Dendritic cell treated with granulocyte-macrophage colony-stimulating factor and Interleukin-4, amounts not matched to agents 40 ng/mL and 50 ng/mL, for 4 days (primary cell): ENCODE results near the gene ACTG2.
"Not testable (repeated sequence)": the region's sequence is repeated elsewhere in the genome, so short reads cannot be mapped to it uniquely, and the experiment has no call there.

Experiments
- H3K27ac Mint-ChIP-seq: one replicate; pipeline ENCODE4 v1.8.0; 2022; ENCODE audit warnings: mild to moderate bottlenecking, mixed read lengths
- H3K27me3 Mint-ChIP-seq: one replicate; pipeline ENCODE4 v1.8.0; 2022; ENCODE audit warnings: mild to moderate bottlenecking, mixed read lengths
- H3K36me3 Mint-ChIP-seq: one replicate; pipeline ENCODE4 v1.8.0; 2022; ENCODE audit warnings: low read depth, mixed read lengths
- H3K4me1 Mint-ChIP-seq: one replicate; pipeline ENCODE4 v1.8.0; 2022; ENCODE audit warnings: low read depth, mixed read lengths
- H3K4me3 Mint-ChIP-seq: one replicate; pipeline ENCODE4 v1.8.0; 2022; ENCODE audit warnings: mild to moderate bottlenecking, moderate library complexity, mixed read lengths
- H3K9me3 Mint-ChIP-seq: one replicate; pipeline ENCODE4 v1.8.0; 2022; ENCODE audit warnings: mixed read lengths
- intact Hi-C: fragments of 100-400 bp; cut with micrococcal nuclease; formaldehyde crosslinking; loops from one replicate; pipeline ENCODE4 v1.15.0; 2022

The ACTG2 gene

DNA sequence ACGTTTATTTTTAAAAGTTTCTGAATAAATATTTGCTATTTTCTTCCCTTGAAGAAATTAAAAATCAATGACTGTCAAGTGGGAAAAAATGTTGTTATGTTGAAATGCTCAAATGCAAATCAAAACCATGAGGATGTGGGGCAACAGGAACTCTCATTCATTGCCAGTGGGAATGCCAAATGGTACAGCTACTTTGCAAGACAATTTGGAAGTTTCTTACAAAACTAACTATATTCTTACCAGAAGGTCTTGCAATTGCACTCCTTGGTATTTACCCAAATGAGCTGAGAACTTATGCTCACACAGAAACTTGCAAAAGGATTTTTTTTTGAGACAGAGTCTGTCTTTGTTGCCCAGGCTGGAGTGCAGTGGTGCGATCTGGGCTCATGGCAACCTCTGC is 7.4 kb upstream of the ACTG2 start:
- H3K27me3 Mint-ChIP-seq, result peaks cover 13% of the 10 kb centered on the region
- no peaks in the 10 kb centered on the region for H3K4me1 Mint-ChIP-seq
- no peaks in the 10 kb centered on the region for H3K36me3 Mint-ChIP-seq
- no peaks in the 10 kb centered on the region for H3K9me3 Mint-ChIP-seq
- intact Hi-C loops, result no loop called here
- no peak overlapping the region for H3K4me3 Mint-ChIP-seq
- no peak overlapping the region for H3K27ac Mint-ChIP-seq

DNA sequence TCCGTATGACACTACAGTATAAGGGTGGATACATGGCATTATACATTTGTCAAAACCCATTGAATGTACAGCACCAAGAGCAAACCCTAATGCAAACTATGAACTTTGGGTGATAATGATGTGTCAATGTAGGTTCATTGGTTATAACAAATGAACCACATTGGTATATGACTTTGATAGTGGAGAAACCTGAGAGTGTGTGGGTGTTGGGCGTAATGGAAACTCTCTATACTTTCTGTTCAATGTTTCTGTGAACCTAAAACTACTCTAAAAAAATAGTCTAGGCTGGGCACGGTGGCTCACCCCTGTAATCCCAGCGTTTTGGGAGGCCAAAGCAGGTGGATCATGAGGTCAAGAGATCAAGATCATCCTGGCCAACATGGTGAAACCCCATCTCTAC is 6.5 kb upstream of the ACTG2 start:
- Mint-ChIP-seq H3K9me3 (no peaks in the 10 kb centered on the region), H3K27ac (no peak overlapping the region), H3K27me3 (peaks cover 16% of the 10 kb centered on the region), H3K4me3 (no peak overlapping the region), H3K36me3 (no peaks in the 10 kb centered on the region), H3K4me1 (no peaks in the 10 kb centered on the region)
- intact Hi-C loops, result no loop called here

DNA sequence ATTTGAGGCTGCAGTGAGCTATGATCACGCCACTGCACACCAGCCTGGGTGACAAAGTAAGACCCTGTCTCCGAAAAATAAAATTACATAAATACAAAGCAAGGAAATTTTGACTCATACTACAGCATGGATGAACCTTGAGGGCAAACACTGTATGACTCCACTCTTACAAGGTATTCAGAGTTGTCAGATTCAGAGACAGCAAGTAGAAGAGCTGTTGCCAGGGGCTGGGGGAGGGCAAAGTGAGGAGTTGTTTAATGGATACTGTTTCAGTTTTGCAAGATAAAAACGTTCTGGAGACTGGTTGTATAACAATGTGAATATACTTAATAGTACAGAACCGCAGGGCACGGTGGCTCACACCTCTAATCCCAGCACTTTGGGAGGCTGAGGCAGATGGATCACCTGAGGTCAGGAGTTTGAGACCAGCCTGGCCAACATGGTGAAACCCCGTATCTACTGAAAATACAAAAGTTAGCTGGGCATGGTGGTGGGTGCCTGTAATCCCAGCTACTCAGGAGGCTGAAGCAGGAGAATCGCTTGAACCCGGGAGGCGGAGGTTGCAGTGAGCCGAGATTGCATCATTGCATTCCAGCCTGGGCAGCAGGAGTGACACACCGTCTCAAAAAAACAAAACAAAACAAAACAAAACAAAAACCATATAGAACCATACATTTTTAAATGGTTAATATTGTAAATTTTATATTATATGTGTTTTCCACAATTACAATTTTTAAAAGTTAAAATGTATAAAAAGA is 5.0 kb upstream of the ACTG2 start:
- H3K4me3 Mint-ChIP-seq, H3K9me3 Mint-ChIP-seq, H3K4me1 Mint-ChIP-seq, intact Hi-C loops, H3K27ac Mint-ChIP-seq, H3K36me3 Mint-ChIP-seq: not testable (repeated sequence)
- H3K27me3 Mint-ChIP-seq, result peaks cover 16% of the 10 kb centered on the region

DNA sequence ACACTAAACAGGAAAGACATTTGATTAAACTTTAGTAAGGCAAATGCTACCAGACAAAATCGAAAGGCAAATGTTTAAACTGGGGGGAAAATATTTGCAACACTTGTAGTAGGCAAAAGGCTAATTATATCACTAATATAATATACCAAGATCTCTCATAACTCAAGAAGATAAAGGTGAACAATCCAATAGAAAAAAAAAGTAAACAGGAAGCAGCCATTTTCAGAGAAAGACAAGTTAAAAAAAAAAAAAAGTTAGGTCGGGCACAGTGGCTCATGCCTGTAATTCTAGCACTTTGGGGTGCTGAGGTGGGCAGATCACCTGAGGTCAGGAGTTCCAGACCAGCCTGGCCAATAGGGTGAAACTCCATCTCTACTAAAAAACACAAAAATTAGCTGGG is 4.4 kb upstream of the ACTG2 start:
- no peak overlapping the region for H3K4me3 Mint-ChIP-seq
- peaks cover 16% of the 10 kb centered on the region for H3K27me3 Mint-ChIP-seq
- intact Hi-C loops, result no loop called here

DNA sequence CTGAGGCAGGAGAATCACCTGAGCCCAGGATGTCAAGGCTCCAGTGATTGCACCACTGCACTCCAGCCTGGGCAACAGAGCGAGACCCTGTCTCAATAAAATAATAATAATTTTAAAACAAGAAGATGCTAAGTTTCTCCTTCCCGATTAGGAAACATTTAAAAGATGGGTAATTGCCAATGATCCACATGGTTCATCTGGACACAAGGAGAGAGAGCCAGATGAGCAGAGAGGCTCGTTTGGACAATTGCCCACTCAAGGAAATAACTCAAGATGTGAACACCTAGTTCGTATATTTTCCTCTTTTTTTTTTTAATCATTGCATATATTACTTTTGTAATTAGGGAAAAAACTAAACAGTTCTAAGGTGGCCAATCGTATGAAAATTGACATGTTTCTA is 3.6 kb upstream of the ACTG2 start:
- no peak overlapping the region for H3K4me3 Mint-ChIP-seq
- H3K4me1 Mint-ChIP-seq, result peaks cover 1% of the 10 kb centered on the region
- H3K9me3 Mint-ChIP-seq, result no peaks in the 10 kb centered on the region
- peaks cover 16% of the 10 kb centered on the region for H3K27me3 Mint-ChIP-seq
- intact Hi-C loops, result no loop called here
- no peaks in the 10 kb centered on the region for H3K36me3 Mint-ChIP-seq
- H3K27ac Mint-ChIP-seq, result no peak overlapping the region

More for the DNA sequence above, 4.4 kb upstream of the ACTG2 start:
- Mint-ChIP-seq H3K36me3 (no peaks in the 10 kb centered on the region), H3K27ac (no peak overlapping the region), H3K9me3 (no peaks in the 10 kb centered on the region), H3K4me1 (no peaks in the 10 kb centered on the region)

DNA sequence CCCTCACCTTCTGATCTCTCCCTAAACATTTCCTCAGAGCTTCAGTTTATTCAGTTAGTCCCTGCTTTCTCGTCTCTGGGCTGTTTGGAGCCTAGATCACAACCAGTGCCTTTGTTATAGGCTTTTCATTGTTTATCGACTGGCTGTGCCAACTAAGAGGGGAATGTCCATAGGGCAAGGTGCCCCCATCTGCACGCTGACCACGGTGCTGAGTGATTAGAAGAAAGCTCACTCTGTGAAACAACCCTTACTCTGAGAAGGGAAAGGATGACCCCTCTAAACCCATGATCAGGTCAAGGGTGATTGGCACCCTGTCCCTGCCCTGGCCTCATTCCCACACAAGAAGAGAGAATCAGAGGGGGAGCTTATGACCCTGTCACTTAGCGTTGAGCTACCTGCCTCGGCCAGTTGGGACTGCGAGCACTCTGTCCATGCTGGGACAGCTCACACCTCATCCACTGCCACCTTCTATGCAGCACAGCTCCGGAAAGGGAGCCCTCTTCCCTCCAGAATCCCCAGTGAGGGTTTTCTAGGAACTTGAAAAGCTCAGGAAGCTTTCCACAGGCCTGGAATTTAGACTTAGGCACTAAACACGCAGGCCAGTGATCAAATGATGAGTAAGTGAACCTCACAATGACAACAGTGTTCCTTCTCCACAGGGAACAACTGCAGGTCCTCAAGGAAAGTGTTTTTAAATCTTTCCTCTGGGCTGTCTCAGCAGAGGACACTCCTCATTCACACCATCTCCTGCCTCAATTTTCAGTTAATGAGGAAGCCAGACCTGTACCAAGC is 2.3 kb upstream of the ACTG2 start:
- Mint-ChIP-seq H3K36me3 (no peaks in the 10 kb centered on the region), H3K27me3 (peaks cover 16% of the 10 kb centered on the region), H3K27ac (no peak overlapping the region), H3K4me1 (peaks cover 8% of the 10 kb centered on the region), H3K9me3 (no peaks in the 10 kb centered on the region), H3K4me3 (no peak overlapping the region)
- intact Hi-C loops, result no loop called here

DNA sequence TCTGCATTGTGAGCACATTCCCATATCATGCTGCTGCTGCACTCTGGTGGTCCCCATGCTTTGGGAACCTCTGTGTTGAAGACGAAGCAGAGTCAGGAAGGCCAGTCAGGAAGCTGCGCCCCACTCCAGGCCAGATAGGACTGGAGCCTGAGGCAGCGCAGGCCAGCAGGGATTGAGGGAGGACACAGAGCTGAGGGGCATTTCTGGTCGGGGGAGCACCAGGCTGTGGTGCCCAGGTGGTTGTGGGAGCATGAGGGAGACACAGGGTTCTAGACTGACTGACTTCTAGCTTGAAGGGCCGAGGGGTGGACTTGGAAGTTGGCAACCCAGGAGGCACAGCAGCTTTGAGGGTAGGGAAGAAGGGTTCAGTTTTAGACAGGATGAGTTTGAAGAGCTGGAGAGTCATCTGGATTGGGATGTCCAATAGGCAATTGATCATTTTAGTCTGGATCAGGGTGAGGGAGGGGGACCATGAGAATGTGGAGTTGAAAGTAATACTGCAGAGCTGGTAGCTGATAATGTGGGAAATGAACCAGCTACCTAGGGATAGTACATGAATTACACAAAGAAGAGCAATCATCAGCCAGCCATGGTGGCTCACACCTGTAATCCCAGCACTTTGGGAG is 1.4 kb upstream of the ACTG2 start:
- H3K27me3 Mint-ChIP-seq, result peaks cover 13% of the 10 kb centered on the region
- H3K4me3 Mint-ChIP-seq, result no peak overlapping the region
- peaks cover 12% of the 10 kb centered on the region for H3K4me1 Mint-ChIP-seq
- no peaks in the 10 kb centered on the region for H3K9me3 Mint-ChIP-seq
- intact Hi-C loops, result no loop called here
- H3K36me3 Mint-ChIP-seq, result no peaks in the 10 kb centered on the region
- no peak overlapping the region for H3K27ac Mint-ChIP-seq

DNA sequence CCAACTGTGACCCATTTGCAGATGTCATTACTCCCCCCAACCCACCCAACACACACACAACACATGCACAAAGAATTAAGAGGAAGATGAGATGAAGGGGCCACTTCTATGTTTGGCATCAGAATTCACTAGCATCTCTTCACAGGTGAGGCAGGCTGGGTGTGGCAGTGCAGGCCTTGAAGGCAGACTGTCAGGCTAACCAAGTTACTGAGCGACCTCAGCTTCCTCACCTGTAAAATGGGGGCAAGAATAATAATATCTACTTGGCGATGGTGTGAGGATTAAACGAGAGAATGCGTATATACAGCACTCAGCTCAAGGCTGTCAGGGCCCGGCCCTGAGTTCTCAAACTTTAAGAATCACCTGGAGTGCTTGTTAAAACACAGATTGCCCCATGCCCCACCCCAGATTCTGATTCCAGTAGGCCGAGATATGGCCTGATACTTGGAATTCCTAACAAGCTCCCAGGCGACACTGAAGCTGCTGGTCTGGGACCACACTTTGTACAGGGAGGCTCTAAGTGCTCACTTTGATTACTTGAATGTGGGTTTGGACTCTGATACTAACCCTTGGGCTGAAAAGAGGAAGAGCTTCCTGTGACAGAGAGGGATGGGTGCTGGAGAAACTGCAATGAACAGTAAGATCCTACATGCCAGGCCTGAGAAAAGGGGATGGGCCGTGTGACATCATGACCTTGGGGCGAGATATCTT is 1.1 kb downstream of the ACTG2 start:
- H3K4me3 Mint-ChIP-seq, result no peak overlapping the region
- H3K36me3 Mint-ChIP-seq, result no peaks in the 10 kb centered on the region
- no peak overlapping the region for H3K27ac Mint-ChIP-seq
- H3K4me1 Mint-ChIP-seq, result peaks cover 27% of the 10 kb centered on the region
- no peaks in the 10 kb centered on the region for H3K9me3 Mint-ChIP-seq
- intact Hi-C loops, result no loop called here
- peaks cover 12% of the 10 kb centered on the region for H3K27me3 Mint-ChIP-seq

DNA sequence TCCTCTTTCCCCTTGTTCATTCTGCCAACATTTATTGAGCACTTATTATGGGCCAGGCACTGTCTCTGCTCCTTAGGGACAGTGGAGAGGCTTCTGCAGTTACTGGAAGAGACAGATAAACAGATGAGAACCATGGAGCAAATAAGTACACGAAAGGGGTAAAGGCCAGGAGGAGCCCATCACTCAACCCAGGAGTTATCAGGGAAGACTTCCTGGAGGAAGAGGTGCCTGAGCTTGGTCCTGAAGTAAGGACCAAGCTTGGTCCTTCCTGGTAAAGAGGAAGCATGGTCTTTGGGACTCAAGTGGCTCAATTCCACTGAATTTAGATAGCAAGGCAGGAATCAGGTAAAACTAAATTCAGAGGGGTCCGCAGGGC is 1.7 kb downstream of the ACTG2 start:
- Mint-ChIP-seq H3K4me3 (no peak overlapping the region), H3K4me1 (peaks cover 27% of the 10 kb centered on the region), H3K36me3 (no peaks in the 10 kb centered on the region), H3K9me3 (no peaks in the 10 kb centered on the region), H3K27me3 (peaks cover 12% of the 10 kb centered on the region), H3K27ac (no peak overlapping the region)
- intact Hi-C loops, result no loop called here

DNA sequence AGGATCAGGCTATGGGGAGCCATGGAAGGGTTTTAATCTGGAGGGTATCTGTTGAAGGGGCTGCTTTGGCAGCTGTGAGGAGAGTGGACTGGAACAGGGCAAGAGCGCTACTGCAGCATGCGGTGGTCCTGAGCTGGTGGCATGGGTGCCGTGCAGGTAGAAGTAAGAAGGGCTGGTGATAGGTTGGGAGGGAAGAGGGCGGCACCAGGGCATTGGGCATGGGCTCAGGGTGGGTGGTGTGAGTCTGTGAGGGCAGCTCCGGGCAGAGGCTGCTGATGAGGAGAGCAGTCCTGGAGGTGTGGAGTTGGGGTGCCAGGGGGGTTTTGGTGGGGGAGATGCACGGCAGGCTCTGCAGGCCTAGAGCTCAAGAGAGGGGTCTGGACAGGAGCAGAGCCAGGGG is 2.1 kb downstream of the ACTG2 start:
- peaks cover 27% of the 10 kb centered on the region for H3K4me1 Mint-ChIP-seq
- H3K27me3 Mint-ChIP-seq, result peaks cover 12% of the 10 kb centered on the region
- no peak overlapping the region for H3K4me3 Mint-ChIP-seq
- no peak overlapping the region for H3K27ac Mint-ChIP-seq
- H3K36me3 Mint-ChIP-seq, result no peaks in the 10 kb centered on the region
- no peaks in the 10 kb centered on the region for H3K9me3 Mint-ChIP-seq
- intact Hi-C loops, result no loop called here

DNA sequence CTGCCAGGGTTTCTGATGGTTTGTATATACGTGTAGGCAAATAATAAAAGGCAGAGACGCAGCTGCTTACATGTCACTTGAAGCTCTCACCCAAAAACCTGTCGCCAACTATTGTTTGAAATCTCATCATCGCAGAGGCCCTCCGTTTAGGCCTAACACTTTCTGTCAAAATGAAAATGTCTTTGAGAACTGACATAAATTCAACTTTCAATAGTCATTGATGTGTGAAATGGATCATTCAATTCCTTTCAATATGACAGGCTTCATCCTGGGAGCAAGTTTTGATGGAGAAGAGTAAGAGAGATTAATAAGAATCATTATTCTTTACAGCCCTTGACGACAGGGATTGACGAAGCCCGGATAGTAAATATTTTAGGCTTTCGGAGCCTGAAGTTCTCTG is 2.7 kb downstream of the ACTG2 start:
- intact Hi-C loops, result no loop called here
- H3K36me3 Mint-ChIP-seq, result no peaks in the 10 kb centered on the region
- no peak overlapping the region for H3K4me3 Mint-ChIP-seq
- no peaks in the 10 kb centered on the region for H3K9me3 Mint-ChIP-seq
- no peak overlapping the region for H3K27ac Mint-ChIP-seq
- peaks cover 13% of the 10 kb centered on the region for H3K27me3 Mint-ChIP-seq
- peaks cover 27% of the 10 kb centered on the region for H3K4me1 Mint-ChIP-seq

DNA sequence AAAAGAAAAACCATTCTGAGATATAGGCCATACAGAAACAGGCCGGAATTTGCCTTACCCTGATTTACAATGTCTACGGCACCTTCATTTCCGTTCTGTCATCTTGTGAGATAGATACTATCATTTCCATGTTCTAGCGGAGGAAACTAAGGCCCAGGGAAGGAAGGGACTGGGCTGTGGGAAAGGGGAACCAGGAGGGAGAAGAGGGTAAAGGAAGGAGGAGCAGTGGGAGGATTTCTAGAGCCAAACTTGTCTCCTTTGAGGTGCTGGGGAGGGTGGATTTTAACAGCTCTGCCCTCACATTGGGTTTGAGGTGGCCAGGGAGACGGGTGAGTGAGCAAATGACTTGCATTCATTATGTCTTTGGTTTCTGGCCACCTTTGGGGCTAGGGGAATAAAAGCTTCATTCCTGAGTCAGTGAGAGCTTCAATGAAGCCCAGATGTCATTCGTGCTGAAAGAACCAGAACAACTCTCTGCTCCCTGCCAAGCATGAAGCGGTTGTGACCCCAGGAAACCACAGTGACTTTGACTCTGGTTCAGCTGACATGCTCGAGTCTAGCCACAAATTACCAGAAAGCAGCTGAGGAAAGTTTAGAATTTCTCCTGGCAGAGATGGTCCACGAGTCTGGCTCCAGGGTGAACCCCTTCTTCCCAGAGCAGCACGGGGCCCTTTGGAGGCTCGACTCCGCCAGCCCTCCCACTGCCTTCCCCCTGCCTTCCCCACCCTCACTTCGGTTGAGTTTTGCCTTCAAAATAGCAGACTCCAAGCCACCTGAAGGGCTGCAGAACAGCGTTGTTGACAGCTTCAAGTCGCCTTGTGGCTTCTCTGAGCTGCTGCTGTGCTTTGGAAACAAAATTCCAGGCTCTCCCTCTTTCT is 3.8 kb downstream of the ACTG2 start:
- no peaks in the 10 kb centered on the region for H3K36me3 Mint-ChIP-seq
- H3K4me3 Mint-ChIP-seq, result no peak overlapping the region
- H3K9me3 Mint-ChIP-seq, result no peaks in the 10 kb centered on the region
- H3K4me1 Mint-ChIP-seq, result peaks cover 27% of the 10 kb centered on the region
- peaks cover 11% of the 10 kb centered on the region for H3K27me3 Mint-ChIP-seq
- H3K27ac Mint-ChIP-seq, result no peak overlapping the region
- intact Hi-C loops, result no loop called here

DNA sequence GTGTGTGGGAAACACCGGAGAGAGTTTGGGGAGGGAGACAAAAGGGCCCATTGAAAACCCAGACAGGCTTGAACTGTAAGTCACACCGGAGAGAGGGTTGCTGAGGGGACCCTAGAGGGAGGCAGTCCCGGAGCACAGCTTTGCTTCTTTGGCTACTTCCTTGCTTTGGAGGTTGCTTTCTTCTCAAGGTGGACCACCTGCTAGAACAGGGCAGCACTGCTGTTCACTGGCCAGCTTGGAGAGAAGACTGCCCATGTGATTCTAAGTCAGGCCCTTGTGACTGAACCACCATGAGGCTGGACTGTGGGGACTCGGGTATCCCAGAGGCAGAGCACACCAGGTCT is 4.4 kb downstream of the ACTG2 start:
- intact Hi-C loops, result no loop called here
- no peak overlapping the region for H3K27ac Mint-ChIP-seq
- H3K36me3 Mint-ChIP-seq, result no peaks in the 10 kb centered on the region
- H3K4me3 Mint-ChIP-seq, result no peak overlapping the region
- no peaks in the 10 kb centered on the region for H3K9me3 Mint-ChIP-seq
- H3K4me1 Mint-ChIP-seq, result peaks cover 27% of the 10 kb centered on the region
- H3K27me3 Mint-ChIP-seq, result peaks cover 11% of the 10 kb centered on the region
